Gastroesophageal sphincter (tissue), 3 donors: ENCODE data around the gene KRT222.

Source experiments
- CTCF ChIP-seq, 4 experiments: fragments of 200-600 bp in 2 of 4; fragments of 450-650 bp in 2 of 4; sonication (generic) in 1 of 4; IDR thresholded peaks; one replicate each; pipeline ENCODE4 v1.5.1; 2017 to 2019; ENCODE audit warnings: antibody characterized with exemption in 4 of 4, mild to moderate bottlenecking in 2 of 4, moderate library complexity in 2 of 4
- EP300 ChIP-seq: sonication (generic); formaldehyde crosslinking; IDR thresholded peaks from one replicate; pipeline ENCODE4 v1.6.1; 2017; ENCODE audit warnings: antibody characterized with exemption, mild to moderate bottlenecking
- POLR2A ChIP-seq, 2 donors: fragments of 450-650 bp; IDR thresholded peaks; one replicate each; pipeline ENCODE4 v1.6.1; 2017; ENCODE audit warnings: antibody characterized with exemption in 2 of 2, mild to moderate bottlenecking in 2 of 2, moderate library complexity in 1 of 2
- POLR2AphosphoS5 ChIP-seq: sonication (generic); formaldehyde crosslinking; IDR thresholded peaks from one replicate; pipeline ENCODE4 v1.6.1; 2017; ENCODE audit warnings: antibody characterized with exemption

GRCh38 chr17:40699853-40700252 is 34.9 kb upstream of the KRT222 start:
- TF ChIP-seq CTCF (IDR thresholded peaks at IDR 0.05) = no peak
- TF ChIP-seq POLR2A (IDR thresholded peaks at IDR 0.05) = no peak
- no peak for TF ChIP-seq POLR2AphosphoS5
- TF ChIP-seq EP300 = no peak
